IMR-90 (cell line): ENCODE results near the gene SPI1. TPM values are rescaled to one million over a fixed set of nuclear protein-coding genes. Genes with fewer than 3 reads are reported as not detected.
A peak's percentile ranks its signal among the peaks of the same experiment; 100 is the strongest.

Experiments
- ATAC-seq: fragments of 200-7000 bp; cut with Tn5 transposase; 2 replicates; pipeline ENCODE4 v1.9.1; 2020; ENCODE audit warnings: low read depth, mild to moderate bottlenecking, moderate library complexity
- BruUV-seq: library from RNA; stranded (reverse); fragments of 400-500 nt; replicated peaks from 2 replicates; lab custom pipeline; 2021; lab: Mats Ljungman, UMichigan
- CTCF ChIA-PET: fragments of 300-600 bp; formaldehyde crosslinking; extraction: SDS; loops from one replicate; lab custom pipeline; 2021; ENCODE audit warnings: antibody characterized with exemption; lab: Yijun Ruan, JAX
- POLR2A ChIA-PET: fragments of 300-600 bp; sonication (Branson Sonifier 250); formaldehyde crosslinking; loops from one replicate; lab custom pipeline; 2022; ENCODE audit warnings: antibody characterized with exemption; ENCODE audit not compliant: unreplicated experiment; lab: Charles Lee
- DNase-seq: peaks from one replicate; pipeline ENCODE4 v3.0.0; 2013
- H2AFZ ChIP-seq: replicated peaks from 2 replicates; pipeline ENCODE3; 2013; ENCODE audit warnings: low read length, mild to moderate bottlenecking; ENCODE audit not compliant: poor library complexity
- H2AK5ac ChIP-seq: 2 replicates; pipeline ENCODE4 v1.6.1; 2013; ENCODE audit warnings: low read depth, low read length, inconsistent platforms
- H2AK9ac ChIP-seq: replicated peaks from 2 replicates; pipeline ENCODE3; 2013; ENCODE audit warnings: mild to moderate bottlenecking, low read depth, low read length, moderate library complexity; ENCODE audit not compliant: poor library complexity
- H2BK120ac ChIP-seq: 2 replicates; pipeline ENCODE4 v1.6.1; 2013; ENCODE audit warnings: low read depth, low read length, inconsistent platforms
- H2BK15ac ChIP-seq: 3 replicates; pipeline ENCODE4 v1.6.1; 2013; ENCODE audit warnings: low read depth, low read length, inconsistent platforms
- H2BK20ac ChIP-seq: 2 replicates; pipeline ENCODE4 v1.6.1; 2013; ENCODE audit warnings: low read depth, mild to moderate bottlenecking, inconsistent platforms, low read length, moderate library complexity
- H2BK5ac ChIP-seq: 2 replicates; pipeline ENCODE4 v1.6.1; 2013; ENCODE audit warnings: mild to moderate bottlenecking, low read depth, low read length, inconsistent platforms; ENCODE audit not compliant: poor library complexity, severe bottlenecking
- H3K14ac ChIP-seq: replicated peaks from 2 replicates; pipeline ENCODE4 v1.6.1; 2013; ENCODE audit warnings: low read depth, low read length, inconsistent platforms
- H3K18ac ChIP-seq: 2 replicates; pipeline ENCODE4 v1.6.1; 2013; ENCODE audit warnings: low read depth, low read length, control low read depth
- H3K23ac ChIP-seq: 2 replicates; pipeline ENCODE4 v1.6.1; 2013; ENCODE audit warnings: low read depth, low read length, inconsistent platforms
- H3K27ac ChIP-seq: 2 replicates; pipeline ENCODE4 v1.5.1; 2013; ENCODE audit warnings: mild to moderate bottlenecking, control low read depth, low read length; ENCODE audit not compliant: insufficient read depth
- H3K27me3 ChIP-seq: 2 replicates; pipeline ENCODE4 v1.6.1; 2013; ENCODE audit warnings: low read length; ENCODE audit not compliant: control insufficient read depth, insufficient read depth
- H3K36me3 ChIP-seq: 2 replicates; pipeline ENCODE4 v1.6.1; 2013; ENCODE audit warnings: low read length, mixed read lengths; ENCODE audit not compliant: control insufficient read depth, insufficient read depth
- H3K4ac ChIP-seq: 2 replicates; pipeline ENCODE4 v1.6.1; 2013; ENCODE audit warnings: low read depth, low read length, inconsistent platforms
- H3K4me1 ChIP-seq: 2 replicates; pipeline ENCODE4 v1.6.1; 2013; ENCODE audit warnings: low read length, mixed read lengths; ENCODE audit not compliant: control insufficient read depth, insufficient read depth
- H3K4me2 ChIP-seq: 2 replicates; pipeline ENCODE4 v1.6.1; 2013; ENCODE audit warnings: low read depth, mild to moderate bottlenecking, control low read depth, low read length, moderate library complexity
- H3K4me3 ChIP-seq: 2 replicates; pipeline ENCODE4 v1.5.1; 2013; ENCODE audit warnings: low read depth, mild to moderate bottlenecking, control low read depth, low read length, moderate library complexity; ENCODE audit not compliant: insufficient read depth
- H3K56ac ChIP-seq: 2 replicates; pipeline ENCODE4 v1.6.1; 2013; ENCODE audit warnings: low read length, inconsistent platforms; ENCODE audit not compliant: insufficient read depth; ENCODE audit errors: extremely low read depth
- H3K79me1 ChIP-seq, 2 experiments: 2 replicates each; pipeline ENCODE4 v1.6.1; 2013; ENCODE audit warnings: low read length in 2 of 2, inconsistent platforms in 1 of 2, low read depth in 1 of 2
- H3K9ac ChIP-seq: 2 replicates; pipeline ENCODE4 v1.6.1; 2013; ENCODE audit warnings: low read depth, low read length, control low read depth
- H3K9me1 ChIP-seq: 2 replicates; pipeline ENCODE4 v1.6.1; 2013; ENCODE audit warnings: low read length, inconsistent platforms; ENCODE audit not compliant: insufficient read depth
- H3K9me3 ChIP-seq: 2 replicates; pipeline ENCODE4 v1.6.1; 2013; ENCODE audit warnings: low read length; ENCODE audit not compliant: control insufficient read depth, insufficient read depth
- H4K20me1 ChIP-seq: 2 replicates; pipeline ENCODE4 v1.6.1; 2013; ENCODE audit warnings: low read length, inconsistent platforms; ENCODE audit not compliant: insufficient read depth
- H4K5ac ChIP-seq: 2 replicates; pipeline ENCODE4 v1.6.1; 2013; ENCODE audit warnings: mild to moderate bottlenecking, low read depth, low read length, control low read depth
- H4K8ac ChIP-seq, 2 experiments: 2 replicates each; pipeline ENCODE4 v1.6.1; 2013; ENCODE audit warnings: low read depth in 2 of 2, low read length in 2 of 2, control low read depth in 1 of 2, inconsistent platforms in 1 of 2
- H4K91ac ChIP-seq: 2 replicates; pipeline ENCODE4 v1.6.1; 2013; ENCODE audit warnings: low read depth, low read length, inconsistent platforms; ENCODE audit not compliant: insufficient read depth
- BHLHE40 ChIP-seq: fragments of 150-350 bp; IDR thresholded peaks from 2 replicates; pipeline ENCODE4 v1.6.1; 2016; ENCODE audit warnings: mild to moderate bottlenecking, low read depth, low read length
- CEBPB ChIP-seq: IDR thresholded peaks from 2 replicates; pipeline ENCODE4 v1.6.1; 2012; ENCODE audit warnings: low read depth, low read length, improper control_type of control experiment
- MXI1 ChIP-seq: IDR thresholded peaks from 2 replicates; pipeline ENCODE4 v1.6.1; 2012; ENCODE audit warnings: low read depth, mild to moderate bottlenecking, low read length, moderate library complexity, borderline replicate concordance
- POLR2A ChIP-seq: IDR thresholded peaks from 2 replicates; pipeline ENCODE4 v1.6.1; 2012; ENCODE audit warnings: mild to moderate bottlenecking, low read depth, low read length
- RAD21 ChIP-seq: IDR thresholded peaks from 2 replicates; pipeline ENCODE4 v1.6.1; 2012; ENCODE audit warnings: low read length, improper control_type of control experiment
- WGBS, 2 experiments: methylation state at CpG; one replicate each; pipeline versions ENCODE4 v1.1.5 to v1.1.7; 2013; ENCODE audit warnings: missing lambda C conversion rate in 2 of 2; ENCODE audit not compliant: insufficient read length in 1 of 2; ENCODE audit errors: extremely low coverage in 2 of 2; 5-methylcytosine and 5-hydroxymethylcytosine counted together
- dilution Hi-C: fragments of 300-500 bp; cut with HindIII; formaldehyde crosslinking; loops from one replicate; pipeline ENCODE4 v1.14.3; 2018; ENCODE audit warnings: low sequenced_read_pairs; ENCODE audit not compliant: unreplicated experiment
- in situ Hi-C: fragments of 300-500 bp; cut with MboI; formaldehyde crosslinking; loops from 3 replicates; pipeline ENCODE4 v1.14.3; 2019; ENCODE audit warnings: low sequenced_read_pairs, inconsistent platforms, mixed read lengths
- intact Hi-C: fragments of 100-400 bp; cut with micrococcal nuclease; formaldehyde crosslinking; loops from 2 replicates; pipeline ENCODE4 v1.10.0; 2022
- polyA plus RNA-seq, 3 experiments: library from polyadenylated mRNA; depleted of rRNA; stranded (reverse); fragments of >200 nt; gene quantifications; 2 replicates each; pipeline ENCODE4 v1.2.3, GENCODE V29; 2012; ENCODE audit warnings: low replicate concordance in 1 of 3
- total RNA-seq: library from RNA; depleted of rRNA; stranded (reverse); fragments of >200 nt; gene quantifications from 2 replicates; pipeline ENCODE4 v1.2.3, GENCODE V29; 2012
- TF ChIP-seq, protein P1 (sequence below): fragments of 150-350 bp; IDR thresholded peaks from 2 replicates; pipeline ENCODE4 v1.6.1; 2016; ENCODE audit warnings: low read depth, mild to moderate bottlenecking, low read length, moderate library complexity, borderline replicate concordance
- TF ChIP-seq, protein P2 (sequence below): conservative IDR thresholded peaks from 2 replicates; pipeline ENCODE4 v1.5.1; 2012; ENCODE audit warnings: mild to moderate bottlenecking, low read depth, low read length, improper control_type of control experiment

Gene SPI1
- total and polyA plus RNA-seq, 2 of the 4 experiments (the other 2 are of a cell fraction) = not detected

DNA sequence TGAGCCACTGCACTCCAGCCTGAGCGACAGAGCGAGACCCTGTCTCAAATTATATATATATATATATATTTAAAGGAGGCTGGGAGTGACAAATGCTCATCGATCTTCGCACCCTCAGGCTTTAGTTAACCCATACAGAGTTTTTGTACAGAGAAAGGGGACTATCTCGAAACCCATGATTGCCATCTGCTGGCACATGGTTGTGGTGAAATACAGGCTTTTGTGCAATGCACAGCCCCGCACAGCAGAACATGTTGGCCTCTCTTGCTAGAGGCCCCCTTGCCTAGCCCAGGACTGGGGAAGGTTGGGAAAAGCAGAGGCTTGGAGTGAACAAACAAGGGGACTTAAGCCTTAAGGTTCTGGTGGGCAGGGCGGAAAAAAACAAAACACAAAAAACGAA, 29.5 kb downstream of the SPI1 start:
- BruUV-seq = no TSS peak
- no peak overlapping the region for H4K8ac ChIP-seq
- H2BK5ac ChIP-seq = no peak overlapping the region
- TF ChIP-seq MXI1 = no peak
- TF ChIP-seq RAD21 = peak; percentile 16; the same call in 1 of the 2 replicates
- TF ChIP-seq, protein P1, sequence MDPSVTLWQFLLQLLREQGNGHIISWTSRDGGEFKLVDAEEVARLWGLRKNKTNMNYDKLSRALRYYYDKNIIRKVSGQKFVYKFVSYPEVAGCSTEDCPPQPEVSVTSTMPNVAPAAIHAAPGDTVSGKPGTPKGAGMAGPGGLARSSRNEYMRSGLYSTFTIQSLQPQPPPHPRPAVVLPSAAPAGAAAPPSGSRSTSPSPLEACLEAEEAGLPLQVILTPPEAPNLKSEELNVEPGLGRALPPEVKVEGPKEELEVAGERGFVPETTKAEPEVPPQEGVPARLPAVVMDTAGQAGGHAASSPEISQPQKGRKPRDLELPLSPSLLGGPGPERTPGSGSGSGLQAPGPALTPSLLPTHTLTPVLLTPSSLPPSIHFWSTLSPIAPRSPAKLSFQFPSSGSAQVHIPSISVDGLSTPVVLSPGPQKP = no peak
- TF ChIP-seq, protein P2, sequence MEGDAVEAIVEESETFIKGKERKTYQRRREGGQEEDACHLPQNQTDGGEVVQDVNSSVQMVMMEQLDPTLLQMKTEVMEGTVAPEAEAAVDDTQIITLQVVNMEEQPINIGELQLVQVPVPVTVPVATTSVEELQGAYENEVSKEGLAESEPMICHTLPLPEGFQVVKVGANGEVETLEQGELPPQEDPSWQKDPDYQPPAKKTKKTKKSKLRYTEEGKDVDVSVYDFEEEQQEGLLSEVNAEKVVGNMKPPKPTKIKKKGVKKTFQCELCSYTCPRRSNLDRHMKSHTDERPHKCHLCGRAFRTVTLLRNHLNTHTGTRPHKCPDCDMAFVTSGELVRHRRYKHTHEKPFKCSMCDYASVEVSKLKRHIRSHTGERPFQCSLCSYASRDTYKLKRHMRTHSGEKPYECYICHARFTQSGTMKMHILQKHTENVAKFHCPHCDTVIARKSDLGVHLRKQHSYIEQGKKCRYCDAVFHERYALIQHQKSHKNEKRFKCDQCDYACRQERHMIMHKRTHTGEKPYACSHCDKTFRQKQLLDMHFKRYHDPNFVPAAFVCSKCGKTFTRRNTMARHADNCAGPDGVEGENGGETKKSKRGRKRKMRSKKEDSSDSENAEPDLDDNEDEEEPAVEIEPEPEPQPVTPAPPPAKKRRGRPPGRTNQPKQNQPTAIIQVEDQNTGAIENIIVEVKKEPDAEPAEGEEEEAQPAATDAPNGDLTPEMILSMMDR = peak; percentile 14; the same call in 1 of the 2 replicates
- peak; percentile 18; the same call in 1 of the 2 replicates for TF ChIP-seq CEBPB
- TF ChIP-seq POLR2A = no peak
- TF ChIP-seq BHLHE40 = no peak
- peak; percentile 22 for DNase-seq
- no peak overlapping the region for H3K4ac ChIP-seq
- no peaks in the 10 kb centered on the region for H3K9me1 ChIP-seq
- intact Hi-C loops (loop anchor here (1.0 kb wide), 1 partner anchor 172 kb away; no protein-coding TSS in a partner anchor), dilution Hi-C loops (no loop called here), in situ Hi-C loops (loop anchor here (5.0 kb wide), 1 partner anchor 167 kb away; no protein-coding TSS in a partner anchor)
- H4K5ac ChIP-seq = no peak overlapping the region
- H3K4me1 ChIP-seq = no peaks in the 10 kb centered on the region
- H3K23ac ChIP-seq = no peak overlapping the region
- no peak overlapping the region for H3K27ac ChIP-seq
- CTCF ChIA-PET = no interaction called here
- no peak overlapping the region for H4K91ac ChIP-seq
- 79% methylated on average over 2 of the region's 8 CpGs; no CpG with 5 or more reads in 1 of the 2 experiments for WGBS, 2 experiments
- H2BK120ac ChIP-seq = no peak overlapping the region
- H3K4me2 ChIP-seq = no peak overlapping the region
- no peaks in the 10 kb centered on the region for H3K79me1 ChIP-seq
- H2AFZ ChIP-seq = no peak overlapping the region
- H3K36me3 ChIP-seq = no peaks in the 10 kb centered on the region
- ATAC-seq = peak; percentile 75
- no peak overlapping the region for H2AK5ac ChIP-seq
- H2AK9ac ChIP-seq = no peak overlapping the region
- H3K9ac ChIP-seq = no peak overlapping the region
- H3K9me3 ChIP-seq = no peaks in the 10 kb centered on the region
- no peak overlapping the region for H3K56ac ChIP-seq
- H3K4me3 ChIP-seq = no peak overlapping the region
- peaks cover 28% of the 10 kb centered on the region for H3K27me3 ChIP-seq
- no peaks in the 10 kb centered on the region; the same call in 1 of the 2 replicates for H4K20me1 ChIP-seq
- H2BK15ac ChIP-seq = no peak overlapping the region
- no peak overlapping the region for H3K18ac ChIP-seq
- POLR2A ChIA-PET = no interaction called here
- no peak overlapping the region for H3K14ac ChIP-seq
- no peak overlapping the region for H2BK20ac ChIP-seq
